MG63 (cell line): Measurements from ENCODE around the gene ARID1B. TPM values are rescaled to one million over a fixed set of nuclear protein-coding genes. Genes with fewer than 3 reads are reported as not detected.

ENCODE experiments used
- DNase-seq: peaks from one replicate; pipeline ENCODE4 v3.0.0-alpha.2; 2020
- H3K27me3 ChIP-seq: fragments of 250-450 bp; sonication (Bioruptor Pico); 2 replicates; pipeline ENCODE4 v1.5.1; 2020; ENCODE audit warnings: mild to moderate bottlenecking, moderate library complexity
- H3K36me3 ChIP-seq: fragments of 250-450 bp; sonication (Bioruptor Pico); 2 replicates; pipeline ENCODE4 v1.5.1; 2020; ENCODE audit warnings: mild to moderate bottlenecking, moderate library complexity
- H3K4me3 ChIP-seq: fragments of 250-450 bp; sonication (Bioruptor Pico); 2 replicates; pipeline ENCODE4 v1.5.1; 2020; ENCODE audit warnings: mild to moderate bottlenecking, moderate library complexity
- H3K9me3 ChIP-seq: fragments of 250-450 bp; sonication (Bioruptor Pico); 2 replicates; pipeline ENCODE4 v1.5.1; 2020; ENCODE audit warnings: mild to moderate bottlenecking, moderate library complexity
- total RNA-seq: library from RNA; depleted of rRNA; stranded (reverse); fragments of >200 nt; shearing (Covaris generic); gene quantifications from 2 replicates; pipeline ENCODE4 v1.2.3, GENCODE V29; 2014; ENCODE audit warnings: low replicate concordance

The ARID1B gene
- total RNA-seq, 1 experiment from 2014 or later, result 9.9 TPM

GRCh38 chr6:156767603-156768467 is 9.3 kb upstream of the ARID1B start:
- no peak for DNase-seq
- no peak overlapping the region for H3K4me3 ChIP-seq

GRCh38 chr6:156771047-156771446 is 6.1 kb upstream of the ARID1B start:
- Histone ChIP-seq H3K4me3 (no peak overlapping the region), H3K27me3 (no peaks in the 10 kb centered on the region), H3K36me3 (no peaks in the 10 kb centered on the region), H3K9me3 (no peaks in the 10 kb centered on the region)
- DNase-seq, result peak; percentile 19

More at GRCh38 chr6:156767603-156768467, 9.3 kb upstream of the ARID1B start:
- no peaks in the 10 kb centered on the region for H3K9me3 ChIP-seq
- H3K36me3 ChIP-seq, result no peaks in the 10 kb centered on the region
- no peaks in the 10 kb centered on the region for H3K27me3 ChIP-seq

GRCh38 chr6:156771761-156772160 is 5.4 kb upstream of the ARID1B start:
- H3K27me3 ChIP-seq, result no peaks in the 10 kb centered on the region

GRCh38 chr6:156773476-156773875 is 3.7 kb upstream of the ARID1B start:
- H3K4me3 ChIP-seq, result no peak overlapping the region
- no peaks in the 10 kb centered on the region for H3K27me3 ChIP-seq
- H3K36me3 ChIP-seq, result no peaks in the 10 kb centered on the region
- DNase-seq, result no peak
- H3K9me3 ChIP-seq, result no peaks in the 10 kb centered on the region

More at GRCh38 chr6:156771761-156772160, 5.4 kb upstream of the ARID1B start:
- DNase-seq, result no peak
- no peak overlapping the region for H3K4me3 ChIP-seq
- H3K9me3 ChIP-seq, result no peaks in the 10 kb centered on the region
- H3K36me3 ChIP-seq, result no peaks in the 10 kb centered on the region

GRCh38 chr6:156773935-156774852 is 3.0 kb upstream of the ARID1B start:
- no peaks in the 10 kb centered on the region for H3K9me3 ChIP-seq
- DNase-seq, result peak; percentile 32
- no peaks in the 10 kb centered on the region for H3K27me3 ChIP-seq
- H3K4me3 ChIP-seq, result no peak overlapping the region
- H3K36me3 ChIP-seq, result no peaks in the 10 kb centered on the region

GRCh38 chr6:156774863-156775405 is 2.2 kb upstream of the ARID1B start:
- H3K9me3 ChIP-seq, result no peaks in the 10 kb centered on the region
- no peak for DNase-seq
- no peak overlapping the region for H3K4me3 ChIP-seq
- no peaks in the 10 kb centered on the region for H3K36me3 ChIP-seq
- no peaks in the 10 kb centered on the region for H3K27me3 ChIP-seq

- no peaks in the 10 kb centered on the region for H3K9me3 ChIP-seq
- no peak for DNase-seq
- H3K4me3 ChIP-seq, result peak overlapping the region; percentile 61; the same call in 1 of the 2 replicates
- H3K27me3 ChIP-seq, result no peaks in the 10 kb centered on the region
- H3K36me3 ChIP-seq, result no peaks in the 10 kb centered on the region
Observed at GRCh38 chr6:156775717-156776116, 1.5 kb upstream of the ARID1B start.

- no peaks in the 10 kb centered on the region for H3K27me3 ChIP-seq
- H3K9me3 ChIP-seq, result no peaks in the 10 kb centered on the region
- peak overlapping the region; percentile 61 for H3K4me3 ChIP-seq
- H3K36me3 ChIP-seq, result no peaks in the 10 kb centered on the region
- peak; percentile 19 for DNase-seq
Observed at GRCh38 chr6:156776470-156776839, 723 bp upstream of the ARID1B start.

GRCh38 chr6:156777577-156778453 is 637 bp downstream of the ARID1B start:
- no peaks in the 10 kb centered on the region for H3K27me3 ChIP-seq
- DNase-seq, result peak; percentile 56
- no peaks in the 10 kb centered on the region for H3K36me3 ChIP-seq
- no peaks in the 10 kb centered on the region for H3K9me3 ChIP-seq
- H3K4me3 ChIP-seq, result peak overlapping the region; percentile 68

- no peaks in the 10 kb centered on the region for H3K27me3 ChIP-seq
- DNase-seq, result peak; percentile 64
- no peaks in the 10 kb centered on the region for H3K36me3 ChIP-seq
Observed at GRCh38 chr6:156778454-156779205, 1.5 kb downstream of the ARID1B start.

GRCh38 chr6:156779206-156780094 is 2.3 kb downstream of the ARID1B start:
- no peaks in the 10 kb centered on the region for H3K27me3 ChIP-seq
- DNase-seq, result peak; percentile 43
- no peaks in the 10 kb centered on the region for H3K9me3 ChIP-seq
- no peaks in the 10 kb centered on the region for H3K36me3 ChIP-seq
- peak overlapping the region; percentile 68 for H3K4me3 ChIP-seq

More at GRCh38 chr6:156778454-156779205, 1.5 kb downstream of the ARID1B start:
- Histone ChIP-seq H3K9me3 (no peaks in the 10 kb centered on the region), H3K4me3 (peak overlapping the region; percentile 68)

- Histone ChIP-seq H3K4me3 (peak overlapping the region; percentile 68), H3K36me3 (no peaks in the 10 kb centered on the region), H3K9me3 (no peaks in the 10 kb centered on the region), H3K27me3 (no peaks in the 10 kb centered on the region)
- DNase-seq, result peak; percentile 83
Observed at GRCh38 chr6:156780102-156780641, 3.0 kb downstream of the ARID1B start.

- Histone ChIP-seq H3K9me3 (no peaks in the 10 kb centered on the region), H3K36me3 (no peaks in the 10 kb centered on the region), H3K4me3 (peak overlapping the region; percentile 68), H3K27me3 (no peaks in the 10 kb centered on the region)
- DNase-seq, result no peak
Observed at GRCh38 chr6:156780962-156781853, 4.0 kb downstream of the ARID1B start.
